HEK293T (cell line): ENCODE results near the gene RYR1.
"Not testable (repeated sequence)": the region's sequence is repeated elsewhere in the genome, so short reads cannot be mapped to it uniquely, and the experiment has no call there.

Source experiments
- CTCF ChIA-PET: fragments of 350-600 bp; formaldehyde crosslinking; extraction: SDS; loops from one replicate; lab custom pipeline; 2021; ENCODE audit warnings: antibody characterized with exemption, inconsistent platforms; lab: Yijun Ruan, JAX
- POLR2A ChIA-PET: fragments of 350-600 bp; formaldehyde crosslinking; extraction: SDS; loops from one replicate; lab custom pipeline; 2020; ENCODE audit warnings: antibody characterized with exemption, inconsistent platforms; lab: Yijun Ruan, JAX
- DNase-seq: peaks from one replicate; pipeline ENCODE4 v3.0.0; 2012; ENCODE audit warnings: mixed read lengths; ENCODE audit errors: extremely low spot score
- ARNT ChIP-seq: fragments of 450-650 bp; IDR thresholded peaks from 2 replicates; pipeline ENCODE4 v1.6.1; 2017; ENCODE audit warnings: mild to moderate bottlenecking
- BHLHE40 ChIP-seq: fragments of 450-650 bp; IDR thresholded peaks from 2 replicates; pipeline ENCODE4 v1.6.1; 2016; ENCODE audit warnings: mild to moderate bottlenecking, moderate library complexity, borderline replicate concordance
- CTBP1 ChIP-seq: fragments of 450-650 bp; IDR thresholded peaks from 2 replicates; pipeline ENCODE4 v1.6.1; 2016; ENCODE audit warnings: borderline replicate concordance
- ELF4 ChIP-seq: fragments of 450-650 bp; IDR thresholded peaks from 2 replicates; pipeline ENCODE4 v1.6.1; 2017; ENCODE audit warnings: antibody characterized with exemption
- FOXA1 ChIP-seq: fragments of 450-650 bp; IDR thresholded peaks from 2 replicates; pipeline ENCODE4 v1.6.1; 2016; ENCODE audit warnings: mild to moderate bottlenecking
- FOXK2 ChIP-seq: fragments of 450-650 bp; IDR thresholded peaks from 2 replicates; pipeline ENCODE4 v1.6.1; 2016; ENCODE audit warnings: mild to moderate bottlenecking
- FOXM1 ChIP-seq: fragments of 450-650 bp; IDR thresholded peaks from 2 replicates; pipeline ENCODE4 v1.6.1; 2017; ENCODE audit warnings: mild to moderate bottlenecking, borderline replicate concordance
- HDGF ChIP-seq: fragments of 450-650 bp; IDR thresholded peaks from 2 replicates; pipeline ENCODE4 v1.6.1; 2017; ENCODE audit warnings: antibody characterized with exemption, borderline replicate concordance
- L3MBTL2 ChIP-seq: fragments of 450-650 bp; conservative IDR thresholded peaks from 2 replicates; pipeline ENCODE4 v1.6.1; 2016; ENCODE audit warnings: mild to moderate bottlenecking
- LEF1 ChIP-seq: fragments of 450-650 bp; IDR thresholded peaks from 2 replicates; pipeline ENCODE4 v1.6.1; 2017; ENCODE audit warnings: mild to moderate bottlenecking, borderline replicate concordance
- NFRKB ChIP-seq: fragments of 450-650 bp; IDR thresholded peaks from 2 replicates; pipeline ENCODE4 v1.6.1; 2016; ENCODE audit warnings: mild to moderate bottlenecking, moderate library complexity
- PKNOX1 ChIP-seq: fragments of 450-650 bp; IDR thresholded peaks from 2 replicates; pipeline ENCODE4 v1.6.1; 2016
- SP1 ChIP-seq: fragments of 450-650 bp; IDR thresholded peaks from 2 replicates; pipeline ENCODE4 v1.6.1; 2017
- SUZ12 ChIP-seq: fragments of 450-650 bp; IDR thresholded peaks from 2 replicates; pipeline ENCODE4 v1.6.1; 2016; ENCODE audit warnings: mild to moderate bottlenecking
- TARDBP ChIP-seq: fragments of 450-650 bp; IDR thresholded peaks from 2 replicates; pipeline ENCODE4 v1.6.1; 2016
- ZNF384 ChIP-seq: fragments of 450-650 bp; IDR thresholded peaks from 2 replicates; pipeline ENCODE4 v1.6.1; 2016

RYR1 gene

GRCh38 chr19:38507551-38508127 is 74.1 kb downstream of the RYR1 start:
- TF ChIP-seq FOXA1 (no peak), SP1 (no peak), ARNT (no peak), ELF4 (no peak), HDGF (no peak), FOXM1 (no peak)
- POLR2A ChIA-PET, result interaction anchor here (0.6 to 2.3 kb wide), 6 partner anchors 9 to 424 kb away, joined by 3 to 6 read pairs (median 4); partner anchors contain the start of genes ACTN4 and EIF3K
- CTCF ChIA-PET, result interaction anchor here (1.0 to 1.6 kb wide), 3 partner anchors 8 to 105 kb away, joined by 3 to 7 read pairs (median 5); partner anchors contain the start of gene FAM98C

GRCh38 chr19:38508507-38508906 is 75.0 kb downstream of the RYR1 start:
- TF ChIP-seq HDGF (no peak), SP1 (no peak), FOXK2 (no peak), FOXA1 (no peak), ZNF384 (no peak), PKNOX1 (no peak)
- CTCF ChIA-PET, result interaction anchor here (0.7 kb wide), 1 partner anchor 204 kb away, joined by 3 read pairs; no protein-coding TSS in a partner anchor
- POLR2A ChIA-PET, result interaction anchor here (2.3 kb wide), 1 partner anchor 110 kb away, joined by 6 read pairs; the partner anchor contains the start of gene EIF3K
- no peak for DNase-seq

More at GRCh38 chr19:38507551-38508127, 74.1 kb downstream of the RYR1 start:
- no peak for DNase-seq

- CTCF ChIA-PET, result no interaction called here
- POLR2A ChIA-PET, result no interaction called here
- TF ChIP-seq SUZ12 (no peak), CTBP1 (no peak), NFRKB (no peak), ARNT (no peak), TARDBP (no peak), HDGF (no peak), FOXK2 (no peak), ZNF384 (no peak), FOXM1 (no peak), FOXA1 (no peak), SP1 (no peak), LEF1 (no peak), L3MBTL2 (no peak), BHLHE40 (no peak), ELF4 (no peak), PKNOX1 (no peak)
- DNase-seq, result no peak
Observed at GRCh38 chr19:38509027-38509426, 75.5 kb downstream of the RYR1 start.

- DNase-seq, result no peak
- TF ChIP-seq PKNOX1 (no peak), SUZ12 (no peak), L3MBTL2 (no peak), FOXM1 (no peak)
- ChIA-PET CTCF (no interaction called here), POLR2A (interaction anchor here (0.6 to 1.2 kb wide), 2 partner anchors 107 to 114 kb away, joined by 3 read pairs; partner anchors contain the start of gene EIF3K)
Observed at GRCh38 chr19:38511074-38511708, 77.7 kb downstream of the RYR1 start.

- ChIA-PET CTCF (interaction anchor here (0.7 kb wide), 1 partner anchor 110 kb away, joined by 3 read pairs; the partner anchor contains the start of gene FAM98C), POLR2A (no interaction called here)
- no peak for DNase-seq
- TF ChIP-seq HDGF (no peak), ELF4 (no peak), PKNOX1 (no peak), SP1 (no peak), TARDBP (no peak), NFRKB (no peak), FOXA1 (no peak), BHLHE40 (no peak), CTBP1 (no peak), ZNF384 (no peak), FOXM1 (no peak)
Observed at GRCh38 chr19:38512277-38512676, 78.8 kb downstream of the RYR1 start.

- CTCF ChIA-PET, result interaction anchor here (0.7 to 0.9 kb wide), 2 partner anchors 110 to 124 kb away, joined by 3 to 6 read pairs; partner anchors contain the start of gene FAM98C
- POLR2A ChIA-PET, DNase-seq: not testable (repeated sequence)
Observed at GRCh38 chr19:38513156-38513555, 79.7 kb downstream of the RYR1 start.
